ENCODE results near the gene GALNT15.

DNA sequence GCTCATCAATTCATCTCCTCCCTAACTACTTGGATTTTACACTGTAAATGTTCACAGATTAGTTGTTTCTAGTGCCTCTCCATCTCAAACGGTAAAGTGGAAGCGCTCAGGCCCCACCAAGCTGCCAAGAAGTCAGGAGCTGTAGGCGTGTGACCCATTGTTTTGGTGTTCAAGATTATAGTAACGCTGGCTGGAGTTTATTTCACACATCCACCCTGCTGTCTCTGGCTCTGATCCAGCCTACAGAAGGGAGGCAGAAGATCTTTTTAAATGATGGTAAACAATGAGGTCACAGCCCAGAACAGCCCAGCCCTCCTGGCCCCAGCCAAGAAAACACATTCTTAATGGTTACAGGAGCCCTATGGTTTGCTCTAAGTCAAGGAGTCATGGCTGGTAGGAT, 25.7 kb upstream of the GALNT15 start:
- TF ChIP-seq, protein P1, sequence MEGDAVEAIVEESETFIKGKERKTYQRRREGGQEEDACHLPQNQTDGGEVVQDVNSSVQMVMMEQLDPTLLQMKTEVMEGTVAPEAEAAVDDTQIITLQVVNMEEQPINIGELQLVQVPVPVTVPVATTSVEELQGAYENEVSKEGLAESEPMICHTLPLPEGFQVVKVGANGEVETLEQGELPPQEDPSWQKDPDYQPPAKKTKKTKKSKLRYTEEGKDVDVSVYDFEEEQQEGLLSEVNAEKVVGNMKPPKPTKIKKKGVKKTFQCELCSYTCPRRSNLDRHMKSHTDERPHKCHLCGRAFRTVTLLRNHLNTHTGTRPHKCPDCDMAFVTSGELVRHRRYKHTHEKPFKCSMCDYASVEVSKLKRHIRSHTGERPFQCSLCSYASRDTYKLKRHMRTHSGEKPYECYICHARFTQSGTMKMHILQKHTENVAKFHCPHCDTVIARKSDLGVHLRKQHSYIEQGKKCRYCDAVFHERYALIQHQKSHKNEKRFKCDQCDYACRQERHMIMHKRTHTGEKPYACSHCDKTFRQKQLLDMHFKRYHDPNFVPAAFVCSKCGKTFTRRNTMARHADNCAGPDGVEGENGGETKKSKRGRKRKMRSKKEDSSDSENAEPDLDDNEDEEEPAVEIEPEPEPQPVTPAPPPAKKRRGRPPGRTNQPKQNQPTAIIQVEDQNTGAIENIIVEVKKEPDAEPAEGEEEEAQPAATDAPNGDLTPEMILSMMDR (conservative IDR thresholded peaks at IDR 0.05; ENCODE audit: low read length) = no peak
- TF ChIP-seq EZH2phosphoT487 (IDR thresholded peaks at IDR 0.05; ENCODE audit: borderline replicate concordance) = no peak
